Measurements from ENCODE around the gene GREB1.

GRCh38 chr2:11514081-11514730, 19.6 kb upstream of the GREB1 start:
- no peak for TF ChIP-seq ZSCAN31 (CRISPR knock-in tag; IDR thresholded peaks at IDR 0.05; ENCODE audit: low read depth)
- TF ChIP-seq ZNF441 (CRISPR knock-in tag; IDR thresholded peaks at IDR 0.05; ENCODE audit: borderline replicate concordance) = no peak
- TF ChIP-seq CHD4 (IDR thresholded peaks at IDR 0.05; ENCODE audit: borderline replicate concordance, low read length) = no peak
- TF ChIP-seq POLR2AphosphoS5 (IDR thresholded peaks at IDR 0.05; ENCODE audit: low read depth, low read length) = no peak
- TF ChIP-seq PHF5A (CRISPR knock-in tag; IDR thresholded peaks at IDR 0.05; ENCODE audit: low read depth, unreplicated experiment) = no peak
- no peak for TF ChIP-seq MXI1 (IDR thresholded peaks at IDR 0.05; ENCODE audit: borderline replicate concordance, low read depth, low read length)
- no peak for TF ChIP-seq ZNF12 (CRISPR knock-in tag; IDR thresholded peaks at IDR 0.05)
- no peak for TF ChIP-seq SUZ12 (IDR thresholded peaks at IDR 0.05; ENCODE audit: low read depth, low read length)
- TF ChIP-seq ESRRA (CRISPR knock-in tag; IDR thresholded peaks at IDR 0.05; ENCODE audit: low read depth) = no peak

Measured in HepG2 (cell line).